HG02852 (cell line): ENCODE measurements around the gene UPF1.

Experiments
- ATAC-seq: cut with Tn5 transposase; IDR thresholded peaks from one replicate; pipeline ENCODE4 v1.9.1; 2021; ENCODE audit warnings: mild to moderate bottlenecking, moderate library complexity; ENCODE audit not compliant: unreplicated experiment

The UPF1 gene

DNA sequence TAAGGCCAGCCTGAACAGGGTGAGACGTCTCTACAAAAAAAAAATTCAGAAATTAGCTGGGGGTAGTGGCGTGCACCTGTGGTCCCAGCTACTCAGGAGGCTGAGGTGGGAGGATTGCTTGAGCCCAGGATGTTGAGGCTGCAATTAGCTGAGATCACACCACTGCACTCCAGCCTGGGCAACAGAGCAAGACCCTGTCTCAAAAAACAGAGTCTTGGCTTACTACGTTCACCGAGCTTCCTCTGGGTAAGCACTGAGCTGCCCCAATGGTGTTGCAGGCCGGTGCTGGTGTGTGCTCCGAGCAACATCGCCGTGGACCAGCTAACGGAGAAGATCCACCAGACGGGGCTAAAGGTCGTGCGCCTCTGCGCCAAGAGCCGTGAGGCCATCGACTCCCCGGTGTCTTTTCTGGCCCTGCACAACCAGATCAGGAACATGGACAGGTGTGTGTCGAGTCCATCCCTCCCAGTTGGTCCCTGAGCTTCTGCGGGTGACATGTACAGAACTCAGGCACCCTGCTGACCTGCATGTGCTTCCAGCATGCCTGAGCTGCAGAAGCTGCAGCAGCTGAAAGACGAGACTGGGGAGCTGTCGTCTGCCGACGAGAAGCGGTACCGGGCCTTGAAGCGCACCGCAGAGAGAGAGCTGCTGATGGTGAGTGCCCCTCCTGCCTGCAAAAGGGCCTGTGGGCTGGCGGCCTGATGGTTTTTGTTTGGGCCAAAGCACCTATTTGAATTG is 24.1 kb downstream of the UPF1 start:
- no peak for ATAC-seq

DNA sequence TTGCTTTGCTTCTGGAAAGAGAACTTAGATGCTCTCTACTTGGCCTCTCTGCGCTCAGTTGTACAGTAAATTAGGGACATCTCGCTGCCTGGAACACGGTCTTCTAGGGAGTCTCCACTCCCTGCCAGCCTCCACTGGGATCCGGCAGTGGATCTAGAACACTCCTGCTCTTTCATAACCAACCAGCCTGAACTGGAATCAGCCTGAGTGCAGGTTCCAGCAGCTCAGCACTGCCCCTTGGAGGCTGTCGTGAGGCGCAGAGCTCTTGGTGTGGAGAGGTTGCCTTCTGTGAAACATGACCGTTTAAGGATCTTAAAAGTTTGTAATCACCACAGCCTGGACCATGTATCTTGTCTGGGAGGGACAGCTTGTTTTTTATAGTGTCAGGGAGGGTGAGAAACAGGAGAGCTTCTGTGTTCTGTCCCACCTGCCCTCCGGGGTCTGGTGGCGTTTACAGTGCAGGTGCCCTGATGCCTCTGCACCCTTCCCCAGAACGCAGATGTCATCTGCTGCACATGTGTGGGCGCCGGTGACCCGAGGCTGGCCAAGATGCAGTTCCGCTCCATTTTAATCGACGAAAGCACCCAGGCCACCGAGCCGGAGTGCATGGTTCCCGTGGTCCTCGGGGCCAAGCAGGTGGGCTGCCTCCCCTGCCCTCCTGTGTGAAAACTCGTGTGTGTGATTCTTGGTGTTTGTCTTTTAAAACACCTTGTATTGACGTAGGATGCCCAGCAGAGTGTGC is 24.8 kb downstream of the UPF1 start:
- no peak for ATAC-seq

DNA sequence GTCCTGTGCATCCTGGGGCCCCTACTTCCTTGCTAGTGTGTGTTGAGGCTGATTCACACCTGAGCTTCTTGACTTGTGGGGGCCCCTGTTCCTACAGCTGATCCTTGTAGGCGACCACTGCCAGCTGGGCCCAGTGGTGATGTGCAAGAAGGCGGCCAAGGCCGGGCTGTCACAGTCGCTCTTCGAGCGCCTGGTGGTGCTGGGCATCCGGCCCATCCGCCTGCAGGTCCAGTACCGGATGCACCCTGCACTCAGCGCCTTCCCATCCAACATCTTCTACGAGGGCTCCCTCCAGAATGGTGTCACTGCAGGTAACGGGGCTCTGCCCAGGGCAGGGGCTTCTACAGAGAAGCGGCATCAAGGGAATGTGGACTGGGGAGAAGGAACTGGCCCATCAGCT is 25.5 kb downstream of the UPF1 start:
- no peak for ATAC-seq

DNA sequence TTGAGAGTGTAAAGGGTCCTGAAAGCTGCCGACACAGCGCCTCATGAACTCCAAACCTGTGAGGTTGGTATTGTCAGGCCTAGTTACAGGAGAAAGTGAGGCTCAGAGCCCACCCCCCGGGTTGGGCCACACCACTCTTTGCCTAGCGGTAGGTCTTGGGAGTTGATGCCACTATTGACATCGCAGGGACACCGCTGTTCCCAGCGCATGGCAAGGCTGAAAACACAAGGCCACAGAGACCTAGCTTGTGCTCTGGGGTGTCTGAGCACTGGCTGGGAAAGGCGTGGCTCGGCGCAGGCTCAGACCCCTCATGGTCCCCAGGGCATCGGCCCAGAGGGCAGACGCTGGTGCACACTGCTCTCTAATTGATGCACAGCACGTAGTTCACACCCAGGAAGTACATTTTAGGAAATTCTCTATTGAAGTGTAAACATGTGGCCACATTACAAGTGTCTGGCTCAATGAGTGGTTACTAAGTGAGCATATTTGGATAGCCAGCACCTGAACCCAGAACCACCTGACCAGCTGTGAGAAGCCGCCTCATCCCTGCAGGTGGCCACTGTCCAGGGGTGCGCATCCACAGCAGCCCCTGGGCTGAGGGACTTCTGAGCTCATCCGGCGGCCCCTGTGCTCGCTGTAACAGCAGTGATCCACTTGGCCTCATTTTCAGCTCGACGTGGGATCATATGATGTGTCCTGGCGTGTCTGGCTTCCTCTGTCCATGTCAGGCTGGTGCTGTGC is 27.3 kb downstream of the UPF1 start:
- ATAC-seq = no peak

DNA sequence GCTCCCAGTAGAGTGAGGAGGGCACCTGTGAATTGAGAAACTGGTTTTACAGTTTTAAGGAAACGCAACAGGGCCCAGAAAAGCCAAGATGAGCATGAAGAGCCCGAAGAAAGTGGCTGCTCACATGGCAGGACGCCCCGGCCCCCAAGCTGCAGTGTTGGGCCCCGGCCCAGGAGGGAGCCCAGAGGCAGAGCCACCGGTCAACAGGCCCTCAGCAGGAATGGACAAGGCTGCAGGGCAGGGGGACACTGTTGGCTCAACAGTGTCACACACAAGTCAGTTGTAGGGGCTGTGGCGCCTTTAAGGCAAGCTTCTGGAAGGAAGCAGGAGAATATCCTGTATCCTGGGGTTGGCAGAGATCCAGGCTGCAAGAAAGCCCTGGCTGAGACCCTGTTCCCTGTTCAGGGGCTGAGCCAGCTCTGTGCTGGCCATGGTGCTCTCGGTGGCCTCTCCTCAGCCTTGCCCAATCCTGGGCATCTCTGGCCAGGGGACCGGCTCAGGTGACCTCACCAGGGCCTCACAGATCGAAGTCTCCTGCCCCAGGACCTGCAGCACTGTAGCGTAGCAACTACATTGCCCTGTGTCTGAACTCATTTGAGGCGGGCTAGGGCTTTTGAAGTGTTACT is 28.0 kb downstream of the UPF1 start:
- ATAC-seq = no peak

DNA sequence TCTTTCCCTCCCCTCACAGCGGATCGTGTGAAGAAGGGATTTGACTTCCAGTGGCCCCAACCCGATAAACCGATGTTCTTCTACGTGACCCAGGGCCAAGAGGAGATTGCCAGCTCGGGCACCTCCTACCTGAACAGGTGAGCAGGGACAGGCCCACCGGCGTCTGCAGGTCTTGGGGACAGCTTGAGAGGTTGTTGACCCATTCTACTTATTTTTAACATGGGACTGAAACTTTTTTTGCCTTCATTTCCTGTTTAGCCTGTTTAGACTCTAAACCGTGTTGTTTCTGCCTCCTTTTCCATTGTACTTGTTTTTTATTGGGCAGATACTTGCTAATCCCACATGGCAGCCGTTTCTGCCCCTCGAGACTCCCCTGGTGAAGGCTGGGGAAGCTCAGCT is 28.5 kb downstream of the UPF1 start:
- ATAC-seq = no peak

DNA sequence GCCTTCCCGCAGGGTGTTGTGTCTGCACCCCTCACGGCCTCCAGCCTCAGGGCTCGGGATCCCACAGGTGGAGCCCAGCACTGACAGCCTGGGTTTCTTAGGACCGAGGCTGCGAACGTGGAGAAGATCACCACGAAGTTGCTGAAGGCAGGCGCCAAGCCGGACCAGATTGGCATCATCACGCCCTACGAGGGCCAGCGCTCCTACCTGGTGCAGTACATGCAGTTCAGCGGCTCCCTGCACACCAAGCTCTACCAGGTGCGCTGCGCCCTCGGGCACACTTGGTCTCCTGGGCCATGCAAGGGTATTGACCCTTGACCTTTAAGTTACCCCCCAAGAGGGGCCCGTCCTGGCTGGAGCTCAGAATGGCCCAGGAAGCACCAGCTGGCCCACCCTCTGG is 29.0 kb downstream of the UPF1 start:
- ATAC-seq = no peak

DNA sequence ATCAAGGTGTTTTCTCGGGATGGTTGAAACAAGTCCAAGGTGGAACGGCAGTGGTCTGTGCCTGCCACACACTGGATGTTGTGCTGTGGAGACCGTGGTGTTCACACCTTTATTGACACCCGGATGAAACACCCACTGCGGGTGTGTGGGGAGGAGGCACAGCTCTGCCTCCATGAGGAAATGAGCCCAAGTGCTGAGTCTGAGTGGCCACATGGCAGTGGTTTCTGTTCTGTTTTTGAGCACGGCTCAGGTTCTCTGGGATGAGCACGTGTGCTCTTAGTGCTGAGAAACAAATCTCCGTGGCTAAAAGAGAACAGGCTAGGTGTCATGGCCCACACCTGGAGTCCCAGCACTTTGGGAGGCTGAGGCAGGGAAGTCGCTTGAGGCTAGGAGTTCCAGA is 29.5 kb downstream of the UPF1 start:
- no peak for ATAC-seq

DNA sequence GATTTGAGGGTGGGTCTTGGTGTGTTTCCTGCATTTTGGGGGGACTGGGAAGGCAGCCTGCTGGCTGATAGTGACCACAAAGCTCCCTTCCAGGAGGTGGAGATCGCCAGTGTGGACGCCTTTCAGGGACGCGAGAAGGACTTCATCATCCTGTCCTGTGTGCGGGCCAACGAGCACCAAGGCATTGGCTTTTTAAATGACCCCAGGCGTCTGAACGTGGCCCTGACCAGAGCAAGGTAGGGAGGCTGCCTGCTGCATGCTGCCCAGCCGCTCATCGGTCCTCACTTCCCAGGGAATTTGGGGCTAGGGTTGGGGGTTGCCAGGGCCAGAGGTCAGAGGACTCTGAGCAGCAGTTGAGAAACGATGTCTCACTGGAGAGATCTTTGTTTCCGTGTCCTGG is 30.2 kb downstream of the UPF1 start:
- no peak for ATAC-seq

DNA sequence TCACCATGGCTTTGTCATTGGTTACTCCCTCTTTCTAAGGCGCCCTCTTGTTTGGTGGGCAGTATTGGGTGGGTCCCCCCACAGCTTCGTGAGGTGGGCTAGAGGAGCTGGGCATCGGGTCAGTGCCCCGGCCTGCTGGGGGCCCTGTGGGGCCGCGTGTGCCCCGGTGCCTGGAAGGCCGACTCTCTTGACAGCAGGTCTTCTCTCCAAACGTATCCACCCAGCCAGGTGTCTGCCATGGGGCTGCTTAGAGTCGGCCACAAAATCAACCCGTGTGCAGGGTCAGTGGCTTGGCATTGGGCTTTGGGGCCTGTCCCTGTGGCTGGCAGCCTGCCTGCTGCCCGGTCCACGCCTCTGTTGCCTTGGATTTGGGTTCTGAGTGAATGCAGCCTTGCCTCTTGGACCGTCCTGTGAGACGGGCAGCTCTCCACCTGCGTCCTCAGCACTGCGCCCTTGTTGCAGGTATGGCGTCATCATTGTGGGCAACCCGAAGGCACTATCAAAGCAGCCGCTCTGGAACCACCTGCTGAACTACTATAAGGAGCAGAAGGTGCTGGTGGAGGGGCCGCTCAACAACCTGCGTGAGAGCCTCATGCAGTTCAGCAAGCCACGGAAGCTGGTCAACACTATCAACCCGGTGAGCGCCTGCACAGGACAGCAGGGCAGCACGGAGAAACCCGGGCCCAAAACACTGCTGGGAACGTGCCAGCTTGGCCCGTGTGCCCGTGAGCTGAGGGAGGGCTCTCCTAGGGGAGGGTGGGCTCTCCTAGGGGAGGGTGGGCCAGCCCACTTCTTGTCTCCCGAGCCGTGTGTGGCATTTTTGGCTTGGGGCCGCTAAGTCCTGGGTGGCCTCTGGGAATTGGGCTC is 31.4 kb downstream of the UPF1 start:
- ATAC-seq = no peak

DNA sequence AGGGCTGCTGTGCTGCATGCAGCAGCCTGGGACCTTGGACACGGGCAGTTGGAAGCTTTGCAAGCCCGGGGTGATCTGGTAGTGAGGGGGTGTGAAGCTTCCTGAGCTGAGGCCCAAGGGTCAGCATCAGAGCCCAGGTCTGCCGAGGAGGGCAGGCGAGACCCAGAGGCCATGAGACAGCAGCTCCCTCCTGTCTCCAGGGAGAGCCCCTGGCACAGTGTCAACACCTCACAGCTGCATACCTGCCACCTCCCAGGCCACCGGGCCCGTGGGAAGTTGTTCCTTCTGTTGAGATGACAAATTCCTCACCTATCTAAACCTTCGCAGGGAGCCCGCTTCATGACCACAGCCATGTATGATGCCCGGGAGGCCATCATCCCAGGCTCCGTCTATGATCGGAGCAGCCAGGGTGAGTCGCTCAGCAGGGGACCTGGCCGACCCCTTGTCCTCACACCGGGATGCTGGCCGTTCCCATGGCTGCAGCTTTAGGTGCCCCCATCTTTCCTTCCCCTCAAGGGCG is 32.1 kb downstream of the UPF1 start:
- ATAC-seq = no peak

DNA sequence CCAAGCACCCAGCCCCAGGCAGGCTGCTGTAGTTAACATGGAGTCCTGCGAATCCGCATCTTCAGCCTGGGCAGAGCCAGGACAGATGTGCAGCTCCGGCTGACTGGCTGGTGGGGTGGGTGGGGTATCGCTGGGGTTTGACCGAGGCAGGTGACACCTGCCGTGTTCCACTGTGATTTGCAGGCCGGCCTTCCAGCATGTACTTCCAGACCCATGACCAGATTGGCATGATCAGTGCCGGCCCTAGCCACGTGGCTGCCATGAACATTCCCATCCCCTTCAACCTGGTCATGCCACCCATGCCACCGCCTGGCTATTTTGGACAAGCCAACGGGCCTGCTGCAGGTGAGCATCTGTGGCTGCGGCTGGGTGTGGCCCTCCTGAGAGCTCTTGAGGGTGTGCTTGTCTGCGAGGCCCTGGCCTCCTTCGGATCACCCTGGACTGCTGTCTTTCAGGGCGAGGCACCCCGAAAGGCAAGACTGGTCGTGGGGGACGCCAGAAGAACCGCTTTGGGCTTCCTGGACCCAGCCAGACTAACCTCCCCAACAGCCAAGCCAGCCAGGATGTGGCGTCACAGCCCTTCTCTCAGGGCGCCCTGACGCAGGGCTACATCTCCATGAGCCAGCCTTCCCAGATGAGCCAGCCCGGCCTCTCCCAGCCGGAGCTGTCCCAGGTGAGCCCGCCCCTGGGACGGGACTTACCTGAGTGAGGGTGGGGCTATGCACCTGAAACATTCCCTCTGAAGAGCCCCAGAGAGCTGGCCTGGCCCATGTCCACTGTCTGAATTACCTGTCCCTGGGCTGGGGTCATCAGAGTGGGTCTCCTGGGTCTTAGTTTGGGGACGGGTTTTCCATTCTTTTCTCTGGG is 33.6 kb downstream of the UPF1 start:
- no peak for ATAC-seq

DNA sequence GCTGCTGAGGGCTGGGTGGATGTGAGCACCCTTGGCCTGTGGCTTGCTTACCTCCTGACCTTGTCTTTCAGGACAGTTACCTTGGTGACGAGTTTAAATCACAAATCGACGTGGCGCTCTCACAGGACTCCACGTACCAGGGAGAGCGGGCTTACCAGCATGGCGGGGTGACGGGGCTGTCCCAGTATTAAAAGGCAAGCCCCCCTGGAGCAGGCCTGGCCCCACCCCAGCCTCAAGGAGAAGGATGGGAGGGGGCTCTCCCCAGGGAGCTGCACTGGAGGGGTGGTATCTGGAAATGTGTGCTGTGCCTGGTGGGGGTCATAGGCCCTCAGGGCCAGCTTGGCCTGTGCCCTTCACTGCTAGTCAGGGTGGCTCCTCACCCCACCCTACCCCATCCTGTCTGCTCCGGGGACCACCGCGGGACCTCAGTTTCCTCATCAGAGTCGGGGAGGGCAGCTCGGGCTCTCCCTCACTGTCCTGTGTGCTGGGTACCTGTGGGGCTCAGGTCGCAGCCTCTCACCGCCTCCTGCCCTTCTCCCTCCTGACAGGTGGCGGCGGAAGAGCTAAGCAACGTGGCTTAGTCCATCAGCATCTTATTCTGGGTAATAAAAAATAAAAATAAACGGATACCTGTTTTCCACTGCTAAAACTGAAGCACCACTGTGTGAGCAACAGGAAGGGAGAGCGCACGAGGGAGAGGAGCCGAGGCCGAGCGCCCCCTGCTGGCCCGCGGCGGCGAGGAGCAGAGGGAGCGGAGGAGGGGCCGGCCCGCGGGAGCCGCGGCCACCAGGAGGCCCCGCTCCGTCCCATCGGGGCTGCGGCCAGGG is 34.4 kb downstream of the UPF1 start:
- peak; percentile 48 for ATAC-seq

DNA sequence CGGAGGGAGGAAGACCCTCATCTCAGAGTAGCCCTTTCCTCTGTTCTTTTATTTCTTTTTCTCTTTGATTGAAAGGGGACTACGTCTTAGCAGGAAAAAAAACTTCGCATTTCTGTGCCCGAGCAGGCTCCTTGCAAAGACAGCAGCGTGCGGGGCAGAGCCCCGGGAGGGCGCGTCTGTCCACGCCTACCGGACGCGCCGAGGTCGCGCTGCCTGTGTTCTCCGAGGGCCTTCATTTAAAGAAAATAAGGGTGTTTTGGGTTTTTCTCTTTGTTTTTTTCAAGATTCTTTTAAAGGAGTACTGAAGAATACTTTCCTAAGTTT is 35.0 kb downstream of the UPF1 start:
- no peak for ATAC-seq

DNA sequence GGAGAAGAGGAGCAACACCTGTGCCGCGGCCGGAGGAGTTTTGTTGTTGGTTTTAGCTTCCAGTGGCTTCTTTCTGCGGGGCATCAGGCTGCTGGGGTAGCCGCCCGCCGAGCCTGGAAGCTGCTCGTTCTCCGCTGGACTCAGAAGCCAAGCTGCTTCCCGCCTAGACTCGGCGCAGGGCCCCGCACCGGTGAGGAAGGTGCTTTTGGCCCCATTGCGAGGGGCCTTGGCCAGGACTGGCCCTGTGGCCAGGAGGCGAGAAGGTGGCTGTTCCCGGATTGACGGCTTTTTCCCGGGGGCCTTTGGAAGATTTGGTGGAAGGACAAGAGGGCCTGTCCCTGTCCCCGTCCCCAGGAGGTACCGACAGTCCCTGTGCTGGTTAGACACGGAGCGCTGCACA is 35.4 kb downstream of the UPF1 start:
- no peak for ATAC-seq

DNA sequence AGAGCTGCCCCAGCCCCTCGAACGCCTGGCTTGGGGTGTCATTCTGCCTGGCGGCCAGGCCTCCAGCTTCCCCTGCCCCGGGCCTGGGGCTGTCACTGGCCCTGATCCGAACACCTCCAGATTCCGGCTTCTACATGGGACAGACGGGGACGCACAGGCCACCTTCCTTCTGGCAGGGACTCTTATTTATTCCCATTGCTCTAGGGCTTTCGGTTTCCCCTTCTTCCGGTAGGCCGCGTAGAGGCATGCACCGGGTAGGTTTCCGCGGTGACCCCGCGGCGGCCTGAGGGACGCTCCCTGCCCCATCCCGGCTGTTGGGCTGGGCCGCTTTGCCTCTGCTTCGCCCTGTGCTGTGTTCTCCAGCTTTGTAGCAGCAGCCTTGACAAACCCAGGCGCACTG is 36.0 kb downstream of the UPF1 start:
- ATAC-seq = no peak

DNA sequence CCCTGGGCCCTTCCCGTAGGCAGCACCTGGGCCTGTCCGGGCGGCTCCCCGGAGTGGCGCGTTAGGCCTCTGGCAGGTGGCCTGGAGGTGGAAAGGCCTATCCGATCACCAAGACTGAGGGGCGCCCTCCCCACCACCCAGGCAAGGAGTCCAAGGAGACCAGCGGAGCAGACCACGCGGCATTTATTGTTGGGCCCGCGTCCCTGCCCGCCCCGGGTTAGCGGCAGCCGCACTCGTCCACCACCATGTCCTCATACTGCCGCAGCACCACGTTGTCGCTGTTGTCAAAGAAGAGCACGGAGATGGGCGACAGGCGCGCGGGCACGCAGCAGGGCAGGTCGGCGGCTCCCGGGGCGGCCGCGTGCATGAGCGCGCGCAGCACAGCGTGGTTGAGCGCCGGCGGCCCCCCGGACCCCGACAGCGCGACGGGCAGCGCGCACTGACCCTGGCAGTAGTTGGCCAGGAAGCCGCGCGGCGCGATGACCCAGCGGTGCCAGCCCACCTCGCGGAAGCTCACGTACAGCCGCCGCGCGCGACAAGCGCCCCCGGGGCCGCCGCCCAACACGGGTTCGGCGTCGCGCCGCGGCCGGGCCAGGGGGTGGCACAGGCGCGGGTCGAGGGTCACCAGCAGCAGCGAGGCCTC is 36.7 kb downstream of the UPF1 start:
- no peak for ATAC-seq

DNA sequence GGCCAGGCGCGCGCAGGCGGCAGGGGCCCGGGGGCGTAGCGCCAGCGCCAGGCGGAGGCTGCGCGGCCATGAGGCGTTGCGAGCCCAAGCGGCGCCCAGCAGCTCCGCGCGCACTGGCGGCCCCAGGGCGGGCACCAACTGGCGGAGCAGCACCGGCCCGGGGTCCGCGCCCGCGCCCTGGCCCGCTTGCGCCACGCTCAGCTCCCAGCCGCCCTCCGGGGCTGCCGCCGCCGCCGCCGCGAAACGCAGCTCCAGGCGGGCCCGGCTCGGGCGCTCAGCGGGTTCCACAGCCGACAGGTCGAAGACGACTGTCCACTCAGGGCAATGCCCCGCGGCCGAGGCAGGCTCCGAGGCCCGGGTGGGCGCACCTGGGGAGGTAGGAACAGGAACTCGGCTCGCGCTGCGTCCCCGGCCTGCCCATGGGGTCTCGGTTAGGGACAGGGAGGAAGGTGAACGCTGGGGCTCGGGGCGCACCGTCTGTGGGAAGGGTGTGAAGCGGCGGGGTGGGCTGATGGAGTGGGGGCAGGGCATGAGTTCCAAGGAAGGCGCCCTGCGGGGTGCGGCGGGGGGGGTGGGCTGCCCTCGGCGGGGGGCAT is 37.4 kb downstream of the UPF1 start:
- ATAC-seq = no peak
